WTC11 (cell line): ENCODE results near the gene SUGT1.
"Not testable (repeated sequence)": the region's sequence is repeated elsewhere in the genome, so short reads cannot be mapped to it uniquely, and the experiment has no call there.

Experiments used
- GRHL2 ChIP-seq: fragments of 250-450 bp; sonication (Bioruptor Pico); IDR thresholded peaks from 2 replicates; pipeline ENCODE4 v1.8.0; 2022; ENCODE audit warnings: mild to moderate bottlenecking, moderate library complexity; ENCODE audit not compliant: insufficient replicate concordance, severe bottlenecking
- NR2C2 ChIP-seq: sonication (generic); formaldehyde crosslinking; IDR thresholded peaks from 2 replicates; pipeline ENCODE4 v1.8.0; 2022; ENCODE audit warnings: mild to moderate bottlenecking, missing genetic modification reagents
- ZNF263 ChIP-seq: sonication (generic); formaldehyde crosslinking; IDR thresholded peaks from 2 replicates; pipeline ENCODE4 v1.8.1; 2022; ENCODE audit warnings: low read depth, mild to moderate bottlenecking, moderate library complexity, missing genetic modification reagents
- TF ChIP-seq, protein P1 (sequence below): sonication (generic); formaldehyde crosslinking; conservative IDR thresholded peaks from 2 replicates; pipeline ENCODE4 v1.8.1; 2022; ENCODE audit warnings: mild to moderate bottlenecking, missing genetic modification reagents
- TF ChIP-seq, protein P2 (sequence below): sonication (generic); formaldehyde crosslinking; IDR thresholded peaks from 2 replicates; pipeline ENCODE4 v1.8.1; 2023; ENCODE audit warnings: mild to moderate bottlenecking, moderate library complexity, missing genetic modification reagents
- TF ChIP-seq, protein P3 (sequence below): fragments of 200-600 bp; IDR thresholded peaks from 2 replicates; pipeline ENCODE4 v1.8.0; 2022; ENCODE audit warnings: antibody characterized with exemption
- TF ChIP-seq, protein P4 (sequence below): sonication (generic); formaldehyde crosslinking; IDR thresholded peaks from 2 replicates; pipeline ENCODE4 v1.8.0; 2022; ENCODE audit warnings: missing genetic modification reagents
- TF ChIP-seq, protein P5 (sequence below): sonication (generic); formaldehyde crosslinking; IDR thresholded peaks from 2 replicates; pipeline ENCODE4 v1.8.1; 2022; ENCODE audit warnings: low read depth, mild to moderate bottlenecking, moderate library complexity, missing genetic modification reagents, borderline replicate concordance
- TF ChIP-seq, protein P6 (sequence below): sonication (generic); formaldehyde crosslinking; IDR thresholded peaks from 2 replicates; pipeline ENCODE4 v1.8.1; 2022; ENCODE audit warnings: low read depth, missing genetic modification reagents, borderline replicate concordance
- TF ChIP-seq, protein P7 (sequence below): sonication (generic); formaldehyde crosslinking; IDR thresholded peaks from 2 replicates; pipeline ENCODE4 v1.8.1; 2022; ENCODE audit warnings: missing genetic modification reagents, borderline replicate concordance
- TF ChIP-seq, protein P8 (sequence below): sonication (generic); formaldehyde crosslinking; IDR thresholded peaks from 2 replicates; pipeline ENCODE4 v1.8.0; 2022; ENCODE audit warnings: mild to moderate bottlenecking, missing genetic modification reagents

DNA sequence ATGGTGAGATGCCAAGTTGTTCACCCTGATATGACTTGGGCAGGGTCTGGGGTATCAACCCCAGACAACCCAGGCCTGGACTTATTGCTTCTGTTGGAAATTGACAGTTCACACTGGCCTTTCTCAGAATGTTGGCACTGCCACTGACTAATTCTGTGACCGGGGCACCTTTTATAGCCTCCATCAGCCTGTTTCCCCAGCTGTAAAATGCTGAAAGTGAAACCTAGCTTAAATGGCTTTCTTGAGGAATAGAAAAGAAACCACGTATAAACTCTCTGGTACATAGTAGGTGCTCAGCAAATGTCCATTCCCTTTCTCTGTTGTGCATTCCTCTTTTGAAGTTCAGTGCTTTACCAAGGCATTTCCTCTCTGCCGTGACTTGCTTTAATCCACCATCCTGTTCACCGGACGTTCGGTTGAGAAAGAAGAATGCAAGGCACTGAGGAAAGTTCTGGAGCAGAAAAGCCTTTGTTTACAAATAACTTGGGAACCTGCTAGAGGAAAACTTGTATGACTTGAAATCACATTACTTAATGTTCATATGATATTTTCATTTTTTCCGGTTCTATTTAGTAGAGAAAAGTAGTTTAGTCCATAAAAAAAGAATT is 21.4 kb upstream of the SUGT1 start:
- TF ChIP-seq, protein P1, sequence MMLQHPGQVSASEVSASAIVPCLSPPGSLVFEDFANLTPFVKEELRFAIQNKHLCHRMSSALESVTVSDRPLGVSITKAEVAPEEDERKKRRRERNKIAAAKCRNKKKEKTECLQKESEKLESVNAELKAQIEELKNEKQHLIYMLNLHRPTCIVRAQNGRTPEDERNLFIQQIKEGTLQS (CRISPR knock-in tag) = not testable (repeated sequence)
- TF ChIP-seq, protein P2, sequence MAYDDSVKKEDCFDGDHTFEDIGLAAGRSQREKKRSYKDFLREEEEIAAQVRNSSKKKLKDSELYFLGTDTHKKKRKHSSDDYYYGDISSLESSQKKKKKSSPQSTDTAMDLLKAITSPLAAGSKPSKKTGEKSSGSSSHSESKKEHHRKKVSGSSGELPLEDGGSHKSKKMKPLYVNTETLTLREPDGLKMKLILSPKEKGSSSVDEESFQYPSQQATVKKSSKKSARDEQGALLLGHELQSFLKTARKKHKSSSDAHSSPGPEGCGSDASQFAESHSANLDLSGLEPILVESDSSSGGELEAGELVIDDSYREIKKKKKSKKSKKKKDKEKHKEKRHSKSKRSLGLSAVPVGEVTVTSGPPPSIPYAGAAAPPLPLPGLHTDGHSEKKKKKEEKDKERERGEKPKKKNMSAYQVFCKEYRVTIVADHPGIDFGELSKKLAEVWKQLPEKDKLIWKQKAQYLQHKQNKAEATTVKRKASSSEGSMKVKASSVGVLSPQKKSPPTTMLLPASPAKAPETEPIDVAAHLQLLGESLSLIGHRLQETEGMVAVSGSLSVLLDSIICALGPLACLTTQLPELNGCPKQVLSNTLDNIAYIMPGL (CRISPR knock-in tag) = not testable (repeated sequence)
- TF ChIP-seq, protein P3, sequence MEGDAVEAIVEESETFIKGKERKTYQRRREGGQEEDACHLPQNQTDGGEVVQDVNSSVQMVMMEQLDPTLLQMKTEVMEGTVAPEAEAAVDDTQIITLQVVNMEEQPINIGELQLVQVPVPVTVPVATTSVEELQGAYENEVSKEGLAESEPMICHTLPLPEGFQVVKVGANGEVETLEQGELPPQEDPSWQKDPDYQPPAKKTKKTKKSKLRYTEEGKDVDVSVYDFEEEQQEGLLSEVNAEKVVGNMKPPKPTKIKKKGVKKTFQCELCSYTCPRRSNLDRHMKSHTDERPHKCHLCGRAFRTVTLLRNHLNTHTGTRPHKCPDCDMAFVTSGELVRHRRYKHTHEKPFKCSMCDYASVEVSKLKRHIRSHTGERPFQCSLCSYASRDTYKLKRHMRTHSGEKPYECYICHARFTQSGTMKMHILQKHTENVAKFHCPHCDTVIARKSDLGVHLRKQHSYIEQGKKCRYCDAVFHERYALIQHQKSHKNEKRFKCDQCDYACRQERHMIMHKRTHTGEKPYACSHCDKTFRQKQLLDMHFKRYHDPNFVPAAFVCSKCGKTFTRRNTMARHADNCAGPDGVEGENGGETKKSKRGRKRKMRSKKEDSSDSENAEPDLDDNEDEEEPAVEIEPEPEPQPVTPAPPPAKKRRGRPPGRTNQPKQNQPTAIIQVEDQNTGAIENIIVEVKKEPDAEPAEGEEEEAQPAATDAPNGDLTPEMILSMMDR = not testable (repeated sequence)
- TF ChIP-seq, protein P4, sequence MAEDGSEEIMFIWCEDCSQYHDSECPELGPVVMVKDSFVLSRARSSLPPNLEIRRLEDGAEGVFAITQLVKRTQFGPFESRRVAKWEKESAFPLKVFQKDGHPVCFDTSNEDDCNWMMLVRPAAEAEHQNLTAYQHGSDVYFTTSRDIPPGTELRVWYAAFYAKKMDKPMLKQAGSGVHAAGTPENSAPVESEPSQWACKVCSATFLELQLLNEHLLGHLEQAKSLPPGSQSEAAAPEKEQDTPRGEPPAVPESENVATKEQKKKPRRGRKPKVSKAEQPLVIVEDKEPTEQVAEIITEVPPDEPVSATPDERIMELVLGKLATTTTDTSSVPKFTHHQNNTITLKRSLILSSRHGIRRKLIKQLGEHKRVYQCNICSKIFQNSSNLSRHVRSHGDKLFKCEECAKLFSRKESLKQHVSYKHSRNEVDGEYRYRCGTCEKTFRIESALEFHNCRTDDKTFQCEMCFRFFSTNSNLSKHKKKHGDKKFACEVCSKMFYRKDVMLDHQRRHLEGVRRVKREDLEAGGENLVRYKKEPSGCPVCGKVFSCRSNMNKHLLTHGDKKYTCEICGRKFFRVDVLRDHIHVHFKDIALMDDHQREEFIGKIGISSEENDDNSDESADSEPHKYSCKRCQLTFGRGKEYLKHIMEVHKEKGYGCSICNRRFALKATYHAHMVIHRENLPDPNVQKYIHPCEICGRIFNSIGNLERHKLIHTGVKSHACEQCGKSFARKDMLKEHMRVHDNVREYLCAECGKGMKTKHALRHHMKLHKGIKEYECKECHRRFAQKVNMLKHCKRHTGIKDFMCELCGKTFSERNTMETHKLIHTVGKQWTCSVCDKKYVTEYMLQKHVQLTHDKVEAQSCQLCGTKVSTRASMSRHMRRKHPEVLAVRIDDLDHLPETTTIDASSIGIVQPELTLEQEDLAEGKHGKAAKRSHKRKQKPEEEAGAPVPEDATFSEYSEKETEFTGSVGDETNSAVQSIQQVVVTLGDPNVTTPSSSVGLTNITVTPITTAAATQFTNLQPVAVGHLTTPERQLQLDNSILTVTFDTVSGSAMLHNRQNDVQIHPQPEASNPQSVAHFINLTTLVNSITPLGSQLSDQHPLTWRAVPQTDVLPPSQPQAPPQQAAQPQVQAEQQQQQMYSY = not testable (repeated sequence)
- TF ChIP-seq, protein P5, sequence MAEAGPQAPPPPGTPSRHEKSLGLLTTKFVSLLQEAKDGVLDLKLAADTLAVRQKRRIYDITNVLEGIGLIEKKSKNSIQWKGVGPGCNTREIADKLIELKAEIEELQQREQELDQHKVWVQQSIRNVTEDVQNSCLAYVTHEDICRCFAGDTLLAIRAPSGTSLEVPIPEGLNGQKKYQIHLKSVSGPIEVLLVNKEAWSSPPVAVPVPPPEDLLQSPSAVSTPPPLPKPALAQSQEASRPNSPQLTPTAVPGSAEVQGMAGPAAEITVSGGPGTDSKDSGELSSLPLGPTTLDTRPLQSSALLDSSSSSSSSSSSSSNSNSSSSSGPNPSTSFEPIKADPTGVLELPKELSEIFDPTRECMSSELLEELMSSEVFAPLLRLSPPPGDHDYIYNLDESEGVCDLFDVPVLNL (CRISPR knock-in tag) = not testable (repeated sequence)
- TF ChIP-seq, protein P6, sequence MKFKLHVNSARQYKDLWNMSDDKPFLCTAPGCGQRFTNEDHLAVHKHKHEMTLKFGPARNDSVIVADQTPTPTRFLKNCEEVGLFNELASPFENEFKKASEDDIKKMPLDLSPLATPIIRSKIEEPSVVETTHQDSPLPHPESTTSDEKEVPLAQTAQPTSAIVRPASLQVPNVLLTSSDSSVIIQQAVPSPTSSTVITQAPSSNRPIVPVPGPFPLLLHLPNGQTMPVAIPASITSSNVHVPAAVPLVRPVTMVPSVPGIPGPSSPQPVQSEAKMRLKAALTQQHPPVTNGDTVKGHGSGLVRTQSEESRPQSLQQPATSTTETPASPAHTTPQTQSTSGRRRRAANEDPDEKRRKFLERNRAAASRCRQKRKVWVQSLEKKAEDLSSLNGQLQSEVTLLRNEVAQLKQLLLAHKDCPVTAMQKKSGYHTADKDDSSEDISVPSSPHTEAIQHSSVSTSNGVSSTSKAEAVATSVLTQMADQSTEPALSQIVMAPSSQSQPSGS (CRISPR knock-in tag) = not testable (repeated sequence)
- TF ChIP-seq GRHL2, NR2C2, ZNF263 (CRISPR knock-in tag): not testable (repeated sequence)
- TF ChIP-seq, protein P7, sequence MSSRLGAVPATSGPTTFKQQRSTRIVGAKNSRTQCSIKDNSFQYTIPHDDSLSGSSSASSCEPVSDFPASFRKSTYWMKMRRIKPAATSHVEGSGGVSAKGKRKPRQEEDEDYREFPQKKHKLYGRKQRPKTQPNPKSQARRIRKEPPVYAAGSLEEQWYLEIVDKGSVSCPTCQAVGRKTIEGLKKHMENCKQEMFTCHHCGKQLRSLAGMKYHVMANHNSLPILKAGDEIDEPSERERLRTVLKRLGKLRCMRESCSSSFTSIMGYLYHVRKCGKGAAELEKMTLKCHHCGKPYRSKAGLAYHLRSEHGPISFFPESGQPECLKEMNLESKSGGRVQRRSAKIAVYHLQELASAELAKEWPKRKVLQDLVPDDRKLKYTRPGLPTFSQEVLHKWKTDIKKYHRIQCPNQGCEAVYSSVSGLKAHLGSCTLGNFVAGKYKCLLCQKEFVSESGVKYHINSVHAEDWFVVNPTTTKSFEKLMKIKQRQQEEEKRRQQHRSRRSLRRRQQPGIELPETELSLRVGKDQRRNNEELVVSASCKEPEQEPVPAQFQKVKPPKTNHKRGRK (CRISPR knock-in tag) = not testable (repeated sequence)
- TF ChIP-seq, protein P8, sequence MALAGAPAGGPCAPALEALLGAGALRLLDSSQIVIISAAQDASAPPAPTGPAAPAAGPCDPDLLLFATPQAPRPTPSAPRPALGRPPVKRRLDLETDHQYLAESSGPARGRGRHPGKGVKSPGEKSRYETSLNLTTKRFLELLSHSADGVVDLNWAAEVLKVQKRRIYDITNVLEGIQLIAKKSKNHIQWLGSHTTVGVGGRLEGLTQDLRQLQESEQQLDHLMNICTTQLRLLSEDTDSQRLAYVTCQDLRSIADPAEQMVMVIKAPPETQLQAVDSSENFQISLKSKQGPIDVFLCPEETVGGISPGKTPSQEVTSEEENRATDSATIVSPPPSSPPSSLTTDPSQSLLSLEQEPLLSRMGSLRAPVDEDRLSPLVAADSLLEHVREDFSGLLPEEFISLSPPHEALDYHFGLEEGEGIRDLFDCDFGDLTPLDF (CRISPR knock-in tag) = not testable (repeated sequence)
